ENCODE data around the gene RTN4.

The RTN4 gene

DNA sequence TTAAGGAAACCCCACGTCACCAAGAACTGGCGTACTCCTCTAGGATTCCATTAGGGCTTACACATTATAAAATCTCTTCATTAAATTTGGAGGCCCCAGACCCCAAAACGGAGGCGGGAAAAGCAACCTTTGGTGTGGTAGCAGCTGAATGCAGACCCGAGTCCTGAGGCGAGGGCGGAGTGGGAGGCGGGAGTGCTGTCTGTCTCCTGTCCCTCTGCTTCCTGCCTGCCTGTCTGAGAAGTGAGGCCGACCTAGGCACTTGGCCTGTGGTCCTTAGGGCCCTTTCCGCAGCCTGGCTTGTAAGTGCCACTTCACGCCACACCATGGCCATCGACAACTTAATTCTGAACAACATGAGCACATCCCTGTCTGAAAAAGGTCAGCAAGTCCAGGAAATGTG, 102.1 kb downstream of the RTN4 start:
- TF ChIP-seq, protein P1, sequence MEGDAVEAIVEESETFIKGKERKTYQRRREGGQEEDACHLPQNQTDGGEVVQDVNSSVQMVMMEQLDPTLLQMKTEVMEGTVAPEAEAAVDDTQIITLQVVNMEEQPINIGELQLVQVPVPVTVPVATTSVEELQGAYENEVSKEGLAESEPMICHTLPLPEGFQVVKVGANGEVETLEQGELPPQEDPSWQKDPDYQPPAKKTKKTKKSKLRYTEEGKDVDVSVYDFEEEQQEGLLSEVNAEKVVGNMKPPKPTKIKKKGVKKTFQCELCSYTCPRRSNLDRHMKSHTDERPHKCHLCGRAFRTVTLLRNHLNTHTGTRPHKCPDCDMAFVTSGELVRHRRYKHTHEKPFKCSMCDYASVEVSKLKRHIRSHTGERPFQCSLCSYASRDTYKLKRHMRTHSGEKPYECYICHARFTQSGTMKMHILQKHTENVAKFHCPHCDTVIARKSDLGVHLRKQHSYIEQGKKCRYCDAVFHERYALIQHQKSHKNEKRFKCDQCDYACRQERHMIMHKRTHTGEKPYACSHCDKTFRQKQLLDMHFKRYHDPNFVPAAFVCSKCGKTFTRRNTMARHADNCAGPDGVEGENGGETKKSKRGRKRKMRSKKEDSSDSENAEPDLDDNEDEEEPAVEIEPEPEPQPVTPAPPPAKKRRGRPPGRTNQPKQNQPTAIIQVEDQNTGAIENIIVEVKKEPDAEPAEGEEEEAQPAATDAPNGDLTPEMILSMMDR (IDR thresholded peaks at IDR 0.05; ENCODE audit: extremely low read depth, missing control alignments), result no peak
- DNase-seq (ENCODE audit: low spot score), result no peak

DNA sequence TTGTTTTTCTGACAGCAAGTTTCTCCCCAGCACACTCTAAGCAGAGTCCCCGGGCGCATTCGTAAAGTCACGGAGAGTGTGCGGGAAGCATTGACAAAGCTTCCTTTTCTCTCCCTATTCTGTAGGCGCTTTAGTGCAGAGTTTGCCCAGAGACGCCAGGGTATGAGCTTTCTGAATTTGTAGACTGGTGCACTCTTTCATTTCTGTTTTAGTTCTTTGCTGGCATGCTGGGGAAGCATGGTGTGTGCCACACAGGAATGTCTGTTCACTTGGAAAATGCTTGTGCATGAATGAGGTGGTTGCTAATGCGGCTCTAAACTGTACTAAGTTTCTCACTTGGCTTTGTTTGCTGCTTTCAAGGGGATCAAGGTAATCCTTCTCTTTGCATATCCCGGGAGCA, 102.6 kb downstream of the RTN4 start:
- TF ChIP-seq, protein P1 (IDR thresholded peaks at IDR 0.05; ENCODE audit: extremely low read depth, missing control alignments), result no peak
- no peak for DNase-seq (ENCODE audit: low spot score)

DNA sequence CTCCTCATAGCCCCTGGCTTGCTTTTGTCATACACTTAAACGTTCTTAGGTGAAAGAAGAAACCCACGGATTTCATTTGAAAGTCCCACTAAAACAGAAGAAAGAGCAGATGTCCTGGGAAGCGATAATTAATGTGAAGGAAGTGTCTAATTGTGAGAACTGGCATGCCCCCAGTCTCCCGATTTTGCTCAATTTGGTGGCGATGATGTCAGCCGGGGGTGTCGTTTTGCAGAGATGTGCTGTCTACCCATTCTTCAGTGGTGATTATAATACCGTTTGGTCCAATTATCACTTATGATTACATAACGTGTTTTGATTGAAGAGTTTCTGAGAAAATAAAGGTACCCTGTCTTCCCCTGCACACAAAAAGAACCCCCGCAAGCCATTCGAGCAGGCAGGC, 103.1 kb downstream of the RTN4 start:
- DNase-seq (ENCODE audit: low spot score), result no peak
- TF ChIP-seq, protein P1 (IDR thresholded peaks at IDR 0.05; ENCODE audit: extremely low read depth, missing control alignments), result no peak

DNA sequence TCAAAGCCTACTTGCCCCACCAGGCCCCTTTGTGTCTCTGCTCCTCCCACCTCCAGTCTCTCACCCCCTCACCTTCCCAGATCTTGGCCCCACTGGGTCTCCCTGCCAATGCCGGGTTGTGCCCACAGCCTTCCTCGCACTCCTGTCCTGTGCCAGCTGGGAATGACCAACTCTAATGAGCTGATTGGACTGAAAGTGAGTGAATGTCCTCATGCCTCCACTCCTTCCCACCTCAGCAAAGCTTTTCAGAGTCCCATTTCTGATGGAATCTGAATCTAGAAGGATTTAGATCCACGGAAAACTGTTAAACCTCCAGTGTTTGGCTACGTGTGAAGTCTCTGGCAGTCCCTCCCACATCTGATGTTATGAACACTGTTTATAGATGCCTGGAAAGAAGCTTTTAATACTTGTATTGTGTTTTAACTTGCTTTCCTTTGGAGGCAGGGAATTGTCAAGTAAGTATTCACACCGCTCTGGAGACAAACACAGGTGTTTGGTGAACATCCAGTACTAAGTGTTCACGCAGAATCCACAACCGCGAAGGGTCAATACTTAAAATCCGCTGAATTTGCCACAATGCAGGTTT, 103.9 kb downstream of the RTN4 start:
- DNase-seq (ENCODE audit: low spot score), result no peak

DNA sequence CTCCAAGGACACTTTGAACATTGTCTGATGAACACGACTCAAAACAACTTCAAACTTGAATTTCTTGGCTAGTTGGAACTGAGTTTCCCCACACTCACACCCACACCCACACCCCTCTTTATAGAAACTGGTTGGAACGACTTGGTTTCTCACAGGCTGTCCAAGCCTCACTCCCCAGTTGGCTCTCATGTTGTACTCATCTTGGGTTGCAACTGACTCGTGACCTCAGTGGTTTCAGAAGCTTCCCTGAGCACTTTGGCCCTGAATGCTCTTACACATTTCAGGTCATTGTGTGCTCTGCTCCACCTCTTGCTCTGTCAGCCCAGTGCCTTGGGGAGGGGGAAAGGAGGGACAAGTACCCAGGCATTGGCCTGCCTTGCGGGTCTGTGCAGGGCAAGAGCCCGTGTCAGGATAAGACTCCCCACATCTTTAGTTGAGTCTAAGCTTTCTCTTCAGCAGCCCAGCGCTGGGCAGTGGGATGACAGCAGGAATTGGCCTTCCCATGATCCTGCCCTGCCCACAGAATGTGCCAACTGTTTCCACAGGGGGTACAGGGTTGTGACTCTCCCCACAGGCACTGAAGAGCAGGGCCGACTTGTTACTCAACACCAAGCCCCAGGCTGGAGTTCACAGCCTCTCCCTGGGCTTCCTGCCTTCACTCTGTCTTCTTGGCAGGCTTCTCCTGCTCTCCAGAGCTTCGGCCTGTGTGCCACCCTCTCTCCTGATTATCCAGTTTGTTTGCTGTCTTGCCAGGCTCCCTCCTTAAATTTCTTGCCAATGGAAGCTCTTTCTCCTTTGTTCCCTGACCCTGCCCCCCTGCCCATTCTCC, 104.6 kb downstream of the RTN4 start:
- TF ChIP-seq, protein P1 (IDR thresholded peaks at IDR 0.05; ENCODE audit: extremely low read depth, missing control alignments), result no peak

More for the DNA sequence above, 103.9 kb downstream of the RTN4 start:
- TF ChIP-seq, protein P1 (IDR thresholded peaks at IDR 0.05; ENCODE audit: extremely low read depth, missing control alignments), result no peak

DNA sequence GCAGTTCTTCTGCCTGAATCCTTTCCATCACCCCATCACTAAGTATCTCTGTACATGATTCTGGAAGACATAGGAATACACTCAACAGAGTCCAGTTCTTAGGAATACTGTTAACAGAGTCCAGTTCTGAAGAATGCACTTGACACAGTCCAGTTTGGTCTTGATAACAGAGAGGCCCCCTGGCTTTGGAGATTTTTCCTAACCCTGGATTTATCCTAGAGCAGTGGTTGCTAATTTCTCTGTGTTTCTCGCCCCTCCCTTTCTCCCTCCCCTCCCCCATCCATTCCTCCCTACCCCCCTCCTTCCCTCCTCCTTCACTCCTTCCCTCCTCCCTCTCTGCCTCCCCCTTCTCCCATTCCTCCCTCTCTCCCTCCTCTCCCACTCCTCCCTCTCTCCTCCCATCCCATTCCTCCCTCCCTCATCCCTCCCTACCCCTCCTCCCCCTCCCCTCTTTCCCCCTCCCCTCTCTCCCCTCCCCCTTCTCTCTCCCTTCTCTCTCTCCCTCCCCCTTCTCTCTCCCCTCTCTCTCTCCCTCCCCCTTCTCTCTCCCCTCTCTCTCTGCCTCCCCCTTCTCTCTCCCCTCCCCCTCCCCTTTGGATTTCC, 105.4 kb downstream of the RTN4 start:
- TF ChIP-seq, protein P1 (IDR thresholded peaks at IDR 0.05; ENCODE audit: extremely low read depth, missing control alignments), result no peak
- DNase-seq (ENCODE audit: low spot score), result no peak

More for the DNA sequence above, 104.6 kb downstream of the RTN4 start:
- peak; percentile 59 for DNase-seq (ENCODE audit: low spot score)

DNA sequence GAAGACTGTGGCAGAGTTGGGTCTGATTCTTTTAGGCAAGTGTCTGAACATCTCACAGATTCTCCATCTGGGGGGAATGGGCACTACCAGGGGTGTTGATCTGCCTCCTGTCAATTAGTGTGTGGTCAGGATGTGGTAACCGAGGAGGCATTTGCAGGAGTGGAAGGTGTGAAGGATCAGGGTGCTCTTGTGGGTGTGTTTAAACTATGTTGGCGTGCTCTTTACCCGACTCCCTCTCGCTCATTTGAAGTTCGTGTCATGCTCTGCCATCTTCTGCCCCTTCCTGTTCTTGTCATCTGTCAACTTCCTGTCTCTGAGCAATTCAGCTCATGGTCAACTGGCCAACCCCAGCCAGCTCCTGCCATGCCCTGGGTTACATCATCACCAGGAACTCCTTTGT, 107.9 kb downstream of the RTN4 start:
- TF ChIP-seq, protein P1 (IDR thresholded peaks at IDR 0.05; ENCODE audit: extremely low read depth, missing control alignments), result no peak
- no peak for DNase-seq (ENCODE audit: low spot score)

Data from GM20000 (cell line).